Breast epithelium (tissue), 3 donors: ENCODE measurements around the gene POU2F2.

Experiments
- CTCF ChIP-seq, 3 donors: fragments of 450-650 bp; IDR thresholded peaks; one replicate each; pipeline ENCODE4 v1.5.1; 2016 to 2017; ENCODE audit warnings: antibody characterized with exemption in 3 of 3, mild to moderate bottlenecking in 3 of 3, moderate library complexity in 3 of 3
- POLR2A ChIP-seq: fragments of 450-650 bp; IDR thresholded peaks from one replicate; pipeline ENCODE4 v1.6.1; 2016; ENCODE audit warnings: antibody characterized with exemption, mild to moderate bottlenecking, moderate library complexity

DNA sequence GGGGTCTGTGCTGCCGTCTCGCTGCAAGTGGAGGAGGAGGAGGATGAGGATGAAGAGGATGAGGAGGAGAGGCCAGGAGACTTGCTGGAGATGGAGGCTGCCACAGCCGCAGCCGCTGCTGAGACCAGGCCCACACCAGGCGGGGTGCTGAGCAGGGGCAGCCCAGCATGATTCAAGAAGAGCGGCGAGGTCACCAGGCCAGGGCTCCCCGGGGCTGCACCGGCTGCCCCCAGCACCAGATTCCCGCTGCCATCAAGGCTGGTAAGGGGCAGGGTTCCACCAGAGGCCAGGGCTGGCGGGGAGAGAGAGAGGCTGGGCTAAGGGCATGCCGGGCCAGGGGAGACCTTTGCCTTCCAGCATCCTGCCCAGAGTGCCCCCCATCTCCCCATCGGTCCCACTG, 40.9 kb downstream of the POU2F2 start:
- no peak for TF ChIP-seq CTCF (IDR thresholded peaks at IDR 0.05)
- no peak for TF ChIP-seq POLR2A
